HCT116 (cell line): ENCODE data around the gene PBX3. TPM values are rescaled to one million over a fixed set of nuclear protein-coding genes. Genes with fewer than 3 reads are reported as not detected.

Source experiments
- ATAC-seq: fragments of 200-7000 bp; cut with Tn5 transposase; 2 replicates; pipeline ENCODE4 v1.9.1; 2020; ENCODE audit warnings: mild to moderate bottlenecking, moderate library complexity
- BruUV-seq: library from RNA; stranded (reverse); fragments of 400-500 nt; replicated peaks from 2 replicates; lab custom pipeline; 2021; lab: Mats Ljungman, UMichigan
- CTCF ChIA-PET: fragments of 300-600 bp; sonication (Branson Sonifier 250); formaldehyde crosslinking; loops from one replicate; lab custom pipeline; 2021; ENCODE audit warnings: antibody characterized with exemption; lab: Charles Lee
- POLR2A ChIA-PET: fragments of 300-600, 350-600 bp; sonication (Branson Sonifier 250); formaldehyde crosslinking; loops from one replicate; lab custom pipeline; 2021; ENCODE audit warnings: antibody characterized with exemption; lab: Charles Lee
- RAD21 ChIA-PET, 2 experiments: fragments of 300-600 bp; sonication (Branson Sonifier 250); formaldehyde crosslinking; loops; one replicate each; lab custom pipeline; 2023; ENCODE audit warnings: low total read pairs in 2 of 2; ENCODE audit not compliant: uncharacterized antibody in 2 of 2, unreplicated experiment in 2 of 2, low non-redundant PET in 1 of 2; lab: Charles Lee
- DNase-seq: peaks from one replicate; pipeline ENCODE4 v3.0.0-alpha.2; 2010; ENCODE audit warnings: low read depth, low spot score
- H2AFZ ChIP-seq: fragments of 200-600 bp; shearing (Covaris generic), sonication (generic); 2 replicates; pipeline ENCODE4 v1.6.1; 2017; ENCODE audit warnings: low read depth, mixed run types, mixed read lengths, antibody characterized with exemption, low read length; ENCODE audit not compliant: poor library complexity, severe bottlenecking
- H3K27ac ChIP-seq: 2 replicates; pipeline ENCODE4 v1.5.1; 2012; ENCODE audit warnings: low read depth, low read length
- H3K27me3 ChIP-seq: fragments of 200-600 bp; sonication (generic); 2 replicates; pipeline ENCODE4 v1.6.1; 2016; ENCODE audit warnings: mixed run types, low read length, mixed read lengths; ENCODE audit not compliant: insufficient read depth
- H3K36me3 ChIP-seq, 2 experiments: fragments of 200-500 bp in 1 of 2; fragments of 200-600 bp in 1 of 2; sonication (Bioruptor generic) in 1 of 2; sonication (generic) in 1 of 2; 2 replicates each; pipeline versions ENCODE4 v1.5.1 to v1.6.1; 2014 to 2016; ENCODE audit warnings: low read length in 2 of 2, inconsistent platforms in 1 of 2, mixed read lengths in 1 of 2, mixed run types in 1 of 2; ENCODE audit not compliant: insufficient read depth in 2 of 2, control insufficient read depth in 1 of 2
- H3K4me1 ChIP-seq, 2 experiments: fragments of 200-600 bp in 1 of 2; sonication (generic) in 1 of 2; 2 replicates each; pipeline versions ENCODE4 v1.5.1 to v1.6.1; 2012 to 2017; ENCODE audit warnings: low read length in 2 of 2, inconsistent platforms in 1 of 2, mild to moderate bottlenecking in 1 of 2, mixed read lengths in 1 of 2, mixed run types in 1 of 2, moderate library complexity in 1 of 2; ENCODE audit not compliant: insufficient read depth in 2 of 2, control insufficient read depth in 1 of 2
- H3K4me2 ChIP-seq: fragments of 200-600 bp; sonication (generic); 2 replicates; pipeline ENCODE4 v1.6.1; 2017; ENCODE audit warnings: mixed run types, low read length, mixed read lengths
- H3K4me3 ChIP-seq, 2 experiments: fragments of 200-600 bp in 1 of 2; sonication (generic) in 1 of 2; replicated peaks in 1 of 2; 2 replicates each; pipeline ENCODE4 v1.5.1; 2011 to 2016; ENCODE audit warnings: low read length in 2 of 2, control low read depth in 1 of 2, low read depth in 1 of 2, mild to moderate bottlenecking in 1 of 2, mixed read lengths in 1 of 2, mixed run types in 1 of 2
- H3K79me2 ChIP-seq: fragments of 200-600 bp; sonication (generic); 2 replicates; pipeline ENCODE4 v1.6.1; 2017; ENCODE audit warnings: mild to moderate bottlenecking, mixed run types, low read length, moderate library complexity, mixed read lengths; ENCODE audit not compliant: insufficient read depth
- H3K9ac ChIP-seq: fragments of 200-600 bp; sonication (generic); 2 replicates; pipeline ENCODE4 v1.6.1; 2016; ENCODE audit warnings: low read length, mixed read lengths
- H3K9me2 ChIP-seq: fragments of 200-600 bp; sonication (generic), shearing (Covaris generic); 2 replicates; pipeline ENCODE4 v1.6.1; 2017; ENCODE audit warnings: mixed run types, mild to moderate bottlenecking, moderate library complexity; ENCODE audit not compliant: insufficient read depth
- H3K9me3 ChIP-seq, 2 experiments: fragments of 200-500 bp in 1 of 2; fragments of 200-600 bp in 1 of 2; sonication (Bioruptor generic) in 1 of 2; sonication (generic) in 1 of 2; 2 replicates each; pipeline ENCODE4 v1.6.1; 2014 to 2017; ENCODE audit warnings: low read length in 2 of 2, mixed read lengths in 2 of 2, inconsistent platforms in 1 of 2, low read depth in 1 of 2, mild to moderate bottlenecking in 1 of 2, mixed run types in 1 of 2, moderate library complexity in 1 of 2; ENCODE audit not compliant: control insufficient read depth in 1 of 2, insufficient read depth in 1 of 2
- H4K20me1 ChIP-seq: fragments of 200-600 bp; sonication (generic), shearing (Covaris generic); 2 replicates; pipeline ENCODE4 v1.6.1; 2017; ENCODE audit warnings: mixed run types, mild to moderate bottlenecking, moderate library complexity; ENCODE audit not compliant: insufficient read depth
- CBX3 ChIP-seq: IDR thresholded peaks from 2 replicates; pipeline ENCODE4 v1.6.1; 2012; ENCODE audit warnings: low read depth
- CEBPB ChIP-seq: IDR thresholded peaks from 2 replicates; pipeline ENCODE4 v1.6.1; 2012; ENCODE audit warnings: low read depth
- CTCF ChIP-seq, 3 experiments: fragments of 200-600 bp in 1 of 3; sonication (generic) in 1 of 3; IDR thresholded peaks in 2 of 3; conservative IDR thresholded peaks in 1 of 3; 2 replicates each; pipeline ENCODE4 v1.5.1; 2012 to 2017; ENCODE audit warnings: low read depth in 2 of 3, low read length in 2 of 3, antibody characterized with exemption in 1 of 3, borderline replicate concordance in 1 of 3, control low read depth in 1 of 3, mild to moderate bottlenecking in 1 of 3, mixed read lengths in 1 of 3, mixed run types in 1 of 3, moderate library complexity in 1 of 3; ENCODE audit not compliant: insufficient read depth in 1 of 3
- EGR1 ChIP-seq: IDR thresholded peaks from 2 replicates; pipeline ENCODE4 v1.6.1; 2012; ENCODE audit warnings: low read depth
- ELF1 ChIP-seq: IDR thresholded peaks from 2 replicates; pipeline ENCODE4 v1.6.1; 2012; ENCODE audit warnings: low read depth, borderline replicate concordance
- EZH2 ChIP-seq: fragments of 200-600 bp; sonication (generic); IDR thresholded peaks from 2 replicates; pipeline ENCODE4 v1.6.1; 2017; ENCODE audit warnings: antibody characterized with exemption, mixed run types
- EZH2phosphoT487 ChIP-seq: fragments of 200-600 bp; IDR thresholded peaks from 2 replicates; pipeline ENCODE4 v1.6.1; 2018; ENCODE audit warnings: antibody characterized with exemption, borderline replicate concordance
- FOSL1 ChIP-seq: IDR thresholded peaks from 2 replicates; pipeline ENCODE4 v1.6.1; 2012; ENCODE audit warnings: low read depth
- JUND ChIP-seq: IDR thresholded peaks from 2 replicates; pipeline ENCODE4 v1.6.1; 2012
- POLR2A ChIP-seq: IDR thresholded peaks from 2 replicates; pipeline ENCODE4 v1.7.0; 2011; ENCODE audit warnings: borderline replicate concordance; ENCODE audit not compliant: insufficient read depth, insufficient read length; ENCODE audit errors: extremely low read depth
- RAD21 ChIP-seq: IDR thresholded peaks from 2 replicates; pipeline ENCODE4 v1.6.1; 2012; ENCODE audit warnings: low read depth, mild to moderate bottlenecking
- REST ChIP-seq: IDR thresholded peaks from 2 replicates; pipeline ENCODE4 v1.6.1; 2012; ENCODE audit warnings: low read depth
- SIN3A ChIP-seq: IDR thresholded peaks from 2 replicates; pipeline ENCODE4 v1.6.1; 2012; ENCODE audit warnings: low read depth
- SP1 ChIP-seq: IDR thresholded peaks from 2 replicates; pipeline ENCODE4 v1.6.1; 2012; ENCODE audit warnings: low read depth
- intact Hi-C: fragments of 100-400 bp; cut with micrococcal nuclease; formaldehyde crosslinking; loops from 2 replicates; pipeline ENCODE4 v1.10.0; 2022
- total RNA-seq: library from RNA; stranded (reverse); gene quantifications from one replicate; pipeline ENCODE4 v1.2.1, GENCODE V29; 2021; ENCODE audit not compliant: unreplicated experiment

The PBX3 gene
- total RNA-seq, 1 experiment from 2014 or later: 13.5 TPM

DNA sequence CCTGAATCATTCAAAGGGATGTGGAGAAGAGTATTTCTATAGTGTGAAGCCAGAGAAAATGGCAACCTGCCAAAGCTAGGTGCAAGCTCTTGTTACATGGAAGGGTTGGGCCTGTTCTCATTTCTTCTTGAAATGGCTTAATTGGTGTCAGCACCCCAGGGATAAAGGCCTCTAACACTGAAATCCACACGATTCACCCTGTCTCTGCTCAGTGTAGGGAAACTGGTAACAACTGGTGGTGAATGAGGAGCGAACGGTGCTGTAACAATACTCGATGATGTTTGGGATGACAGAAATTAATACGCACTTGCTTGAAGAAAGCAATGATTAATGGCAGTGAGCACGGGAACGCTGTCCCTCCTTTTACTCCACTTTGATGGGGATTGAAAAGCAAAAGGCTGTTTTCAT is 16.2 kb downstream of the PBX3 start:
- CTCF ChIA-PET: no interaction called here
- H3K4me2 ChIP-seq: no peak overlapping the region
- H3K27ac ChIP-seq: no peak overlapping the region
- 0 out of 4 replicates have a peak, but pooled peaks cover 0 to 4% of the 10 kb centered on the region in 2 experiments for H3K4me1 ChIP-seq
- no peaks in the 10 kb centered on the region for H3K9me2 ChIP-seq
- RAD21 ChIA-PET: no interaction called here
- POLR2A ChIA-PET: no interaction called here
- no peaks in the 10 kb centered on the region for H3K27me3 ChIP-seq
- no peak for ATAC-seq
- no peak for TF ChIP-seq FOSL1
- no peak for TF ChIP-seq SIN3A
- TF ChIP-seq EZH2phosphoT487: no peak
- TF ChIP-seq RAD21: no peak
- no peak for TF ChIP-seq CTCF (IDR thresholded peaks at IDR 0.05 in 2 of 3, conservative IDR thresholded peaks at IDR 0.05 in 1 of 3; ENCODE audit: borderline replicate concordance in 1 of 3, insufficient read depth in 1 of 3, low read depth in 2 of 3, low read length in 2 of 3)
- TF ChIP-seq ELF1: no peak
- no peak for TF ChIP-seq JUND
- TF ChIP-seq EZH2: no peak
- no peak for TF ChIP-seq CBX3
- no peak overlapping the region for H2AFZ ChIP-seq
- intact Hi-C loops: no loop called here
- no peaks in the 10 kb centered on the region for H3K36me3 ChIP-seq
- H3K79me2 ChIP-seq: no peaks in the 10 kb centered on the region
- H4K20me1 ChIP-seq: 0 out of 2 replicates have a peak, but pooled peaks cover 4% of the 10 kb centered on the region
- H3K4me3 ChIP-seq: no peak overlapping the region
- DNase-seq: no peak
- BruUV-seq: no TSS peak
- H3K9ac ChIP-seq: no peak overlapping the region
- no peaks in the 10 kb centered on the region for H3K9me3 ChIP-seq

GRCh38 chr9:125764198-125764597 is 17.0 kb downstream of the PBX3 start:
- ChIA-PET CTCF (no interaction called here), POLR2A (no interaction called here), RAD21 (no interaction called here)
- BruUV-seq: no TSS peak
- no peaks in the 10 kb centered on the region for H3K36me3 ChIP-seq
- no peak overlapping the region for H3K4me2 ChIP-seq
- no peak overlapping the region for H2AFZ ChIP-seq
- H3K9me3 ChIP-seq: no peaks in the 10 kb centered on the region
- ATAC-seq (no peak), DNase-seq (no peak)
- no peak overlapping the region for H3K9ac ChIP-seq
- intact Hi-C loops: no loop called here
- H3K4me3 ChIP-seq: no peak overlapping the region
- 0 out of 4 replicates have a peak, but pooled peaks cover 0 to 4% of the 10 kb centered on the region in 2 experiments for H3K4me1 ChIP-seq
- no peak overlapping the region for H3K27ac ChIP-seq
- H4K20me1 ChIP-seq: 0 out of 2 replicates have a peak, but pooled peaks cover 4% of the 10 kb centered on the region
- H3K79me2 ChIP-seq: no peaks in the 10 kb centered on the region
- H3K27me3 ChIP-seq: no peaks in the 10 kb centered on the region
- H3K9me2 ChIP-seq: no peaks in the 10 kb centered on the region
- no peak for TF ChIP-seq EZH2
- TF ChIP-seq REST: no peak
- no peak for TF ChIP-seq RAD21
- TF ChIP-seq SP1: no peak
- no peak for TF ChIP-seq CTCF (IDR thresholded peaks at IDR 0.05 in 2 of 3, conservative IDR thresholded peaks at IDR 0.05 in 1 of 3; ENCODE audit: borderline replicate concordance in 1 of 3, insufficient read depth in 1 of 3, low read depth in 2 of 3, low read length in 2 of 3)
- no peak for TF ChIP-seq FOSL1
- no peak for TF ChIP-seq CEBPB
- no peak for TF ChIP-seq POLR2A
- no peak for TF ChIP-seq EGR1
- TF ChIP-seq EZH2phosphoT487: no peak
